ENCODE results near the gene DIP2B. TPM values are rescaled to one million over a fixed set of nuclear protein-coding genes. Genes with fewer than 3 reads are reported as not detected.

The DIP2B gene
- total RNA-seq, 1 experiment from 2014 or later, result 20.0 TPM

DNA sequence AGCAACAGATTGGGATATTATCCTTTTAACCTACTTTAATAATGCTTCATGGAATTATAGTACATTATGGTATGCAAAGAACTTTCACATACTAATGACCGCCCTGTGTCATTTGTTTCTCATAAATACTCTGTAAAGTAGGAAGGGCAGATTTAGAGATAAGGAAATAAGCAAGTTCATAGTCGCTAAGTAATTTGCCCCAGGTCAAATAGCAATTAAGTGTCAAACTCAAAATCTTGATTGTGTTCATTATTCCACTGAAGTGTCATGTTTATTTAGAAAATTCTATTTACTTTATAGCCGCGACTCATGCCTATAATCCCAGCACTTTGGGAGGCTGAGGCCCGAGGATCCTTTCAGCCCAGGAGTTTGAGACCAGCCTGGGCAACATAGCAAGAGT lies 160.4 kb downstream of the DIP2B start:
- Histone ChIP-seq H4K20me1 (ENCODE audit: control insufficient read depth, insufficient read depth, insufficient read length) (no peaks in the 10 kb centered on the region), H3K18ac (ENCODE audit: insufficient read length, low read depth, low read length) (no peak overlapping the region), H2BK20ac (ENCODE audit: low read depth, low read length, poor library complexity, severe bottlenecking) (no peak overlapping the region), H3K27ac (ENCODE audit: insufficient read length, low read depth, low read length) (no peak overlapping the region), H2BK15ac (ENCODE audit: low read depth, low read length) (no peak overlapping the region), H2AK5ac (ENCODE audit: insufficient read length, low read length) (no peak overlapping the region), H3K9ac (ENCODE audit: extremely low read depth, insufficient read length, low read length) (no peak overlapping the region), H3K4me2 (ENCODE audit: insufficient read depth, insufficient read length, low read length) (no peak overlapping the region), H3K27me3 (ENCODE audit: insufficient read depth, low read length) (no peaks in the 10 kb centered on the region), H3K56ac (ENCODE audit: insufficient read length, low read depth, low read length) (no peak overlapping the region), H3K79me2 (ENCODE audit: insufficient read depth, low read length) (no peaks in the 10 kb centered on the region; the same call in 1 of the 2 replicates), H3K79me1 (ENCODE audit: insufficient read depth, low read depth, low read length, poor library complexity, severe bottlenecking) (no peaks in the 10 kb centered on the region), H2AFZ (ENCODE audit: low read length) (no peak overlapping the region), H3K4ac (ENCODE audit: low read depth, low read length) (no peak overlapping the region), H2BK120ac (ENCODE audit: low read depth, low read length, poor library complexity, severe bottlenecking) (no peak overlapping the region), H3T11ph (ENCODE audit: low read length) (no peak overlapping the region), H3K14ac (ENCODE audit: insufficient read depth, low read length) (no peak overlapping the region), H2BK5ac (ENCODE audit: insufficient read length, low read length) (no peak overlapping the region), H4K91ac (ENCODE audit: insufficient read length, low read depth, low read length) (no peak overlapping the region), H3K23ac (ENCODE audit: insufficient read length, low read depth, low read length) (no peak overlapping the region), H3K23me2 (ENCODE audit: insufficient read length, low read depth, low read length, poor library complexity, severe bottlenecking) (no peaks in the 10 kb centered on the region), H4K5ac (ENCODE audit: insufficient read length, low read depth, low read length) (no peak overlapping the region), H2BK12ac (ENCODE audit: insufficient read length, low read depth, low read length) (no peak overlapping the region), H3K4me1 (ENCODE audit: insufficient read depth, low read length) (no peaks in the 10 kb centered on the region), H3K9me3 (ENCODE audit: control insufficient read depth, low read depth, low read length) (no peaks in the 10 kb centered on the region), H4K8ac (replicated peaks; ENCODE audit: insufficient read length, low read depth, low read length) (no peak overlapping the region)
- no peak for TF ChIP-seq CTCF (conservative IDR thresholded peaks at IDR 0.05)
- H3K4me1 Mint-ChIP-seq, result 0 out of 4 replicates have a peak, but pooled peaks cover 0 to 5% of the 10 kb centered on the region in 2 experiments
- no peak for DNase-seq
- no peaks in the 10 kb centered on the region for H3K36me3 Mint-ChIP-seq (ENCODE audit: insufficient read depth in 1 of 3, low read depth in 3 of 3)
- no peaks in the 10 kb centered on the region for H3K9me3 Mint-ChIP-seq
- no CpG with 5 or more reads among the region's 5 CpGs for WGBS (ENCODE audit: extremely low coverage, insufficient read length, low lambda C conversion rate)
- no peak overlapping the region for H3K27ac Mint-ChIP-seq
- H3K27me3 Mint-ChIP-seq (ENCODE audit: low read depth), result no peaks in the 10 kb centered on the region
- H3K4me3 Mint-ChIP-seq, result no peak overlapping the region

Measured in H9 (cell line).